Mesothelial cell of epicardium (in vitro differentiated cells): Measurements from ENCODE around the gene CABP7. TPM values are rescaled to one million over a fixed set of nuclear protein-coding genes. Genes with fewer than 3 reads are reported as not detected.

Experiments
- DNase-seq, 2 experiments: peaks; one replicate each; pipeline ENCODE4 v3.0.0; 2021; ENCODE audit warnings: low spot score in 2 of 2; ENCODE audit not compliant: unreplicated experiment in 2 of 2
- H3K27ac Mint-ChIP-seq: 2 replicates; pipeline ENCODE4 v1.8.0; 2021; ENCODE audit warnings: mixed read lengths
- H3K27me3 Mint-ChIP-seq: 2 replicates; pipeline ENCODE4 v1.8.0; 2021; ENCODE audit warnings: low read depth, mixed read lengths
- H3K36me3 Mint-ChIP-seq: 2 replicates; pipeline ENCODE4 v1.8.0; 2021; ENCODE audit warnings: mixed read lengths
- H3K4me1 Mint-ChIP-seq: 2 replicates; pipeline ENCODE4 v1.8.0; 2021; ENCODE audit warnings: mixed read lengths
- H3K4me3 Mint-ChIP-seq: 2 replicates; pipeline ENCODE4 v1.8.0; 2021; ENCODE audit warnings: mild to moderate bottlenecking, moderate library complexity, mixed read lengths
- H3K9me3 Mint-ChIP-seq: 2 replicates; pipeline ENCODE4 v1.8.0; 2021; ENCODE audit warnings: mixed read lengths
- CTCF ChIP-seq: fragments of 200-600 bp; sonication (generic); IDR thresholded peaks from one replicate; pipeline ENCODE4 v1.5.0; 2021; ENCODE audit warnings: antibody characterized with exemption; ENCODE audit not compliant: unreplicated experiment
- total RNA-seq: library from RNA; stranded (reverse); gene quantifications from 3 replicates; pipeline ENCODE4 v1.2.1, GENCODE V29; 2021

CABP7 gene
- total RNA-seq, 1 donor from 2014 or later, result not detected

GRCh38 chr22:29780220-29780619, 60.4 kb downstream of the CABP7 start:
- H3K4me3 Mint-ChIP-seq, result no peak overlapping the region
- TF ChIP-seq CTCF, result no peak

GRCh38 chr22:29780748-29781676, 61.2 kb downstream of the CABP7 start:
- no peak for TF ChIP-seq CTCF
- Mint-ChIP-seq H3K27ac (peak overlapping the region; percentile 63), H3K9me3 (no peaks in the 10 kb centered on the region), H3K36me3 (peaks cover under 1% of the 10 kb centered on the region), H3K4me3 (no peak overlapping the region), H3K27me3 (no peaks in the 10 kb centered on the region), H3K4me1 (peaks cover 4% of the 10 kb centered on the region)
- no peak for DNase-seq

More at GRCh38 chr22:29780220-29780619, 60.4 kb downstream of the CABP7 start:
- no peaks in the 10 kb centered on the region for H3K27me3 Mint-ChIP-seq
- H3K9me3 Mint-ChIP-seq, result no peaks in the 10 kb centered on the region
- no peak overlapping the region for H3K27ac Mint-ChIP-seq
- H3K36me3 Mint-ChIP-seq, result no peaks in the 10 kb centered on the region
- peaks cover 4% of the 10 kb centered on the region for H3K4me1 Mint-ChIP-seq
- no peak for DNase-seq

Other genes starting within 250 kb of the CABP7 start
- gene NEFH, start 239.8 kb upstream of the CABP7 start, total RNA-seq, result 3.4 to 4.3 TPM (median 3.5 TPM) in 3 replicates
- 44.8 to 59.6 TPM (median 47.8 TPM) in 3 replicates for gene THOC5, start 166.2 kb upstream of the CABP7 start, total RNA-seq
- 134 to 138 TPM (median 137 TPM) in 3 replicates for gene NIPSNAP1, start 138.9 kb upstream of the CABP7 start, total RNA-seq
- 41.8 to 42.1 TPM (median 42.0 TPM) in 3 replicates for gene NF2, start 116.4 kb upstream of the CABP7 start, total RNA-seq
- 16.5 to 18.8 TPM (median 17.1 TPM) in 3 replicates for gene ZMAT5, start 47.0 kb downstream of the CABP7 start, total RNA-seq
- gene UQCR10, start 47.4 kb downstream of the CABP7 start, total RNA-seq, result 72.9 to 88.1 TPM (median 76.6 TPM) in 3 replicates
- gene ASCC2, start 118.3 kb downstream of the CABP7 start, total RNA-seq, result 53.4 to 58.2 TPM (median 57.1 TPM) in 3 replicates
- 54.4 to 58.8 TPM (median 58.7 TPM) in 3 replicates for gene MTMR3, start 163.2 kb downstream of the CABP7 start, total RNA-seq